Right hindlimb (tissue), 1 donor: ENCODE data around the gene CRLF2.
"Not testable (repeated sequence)": the region's sequence is repeated elsewhere in the genome, so short reads cannot be mapped to it uniquely, and the experiment has no call there.

Experiments used
- DNase-seq: peaks from one replicate; pipeline ENCODE4 v3.0.0-alpha.2; 2018

The CRLF2 gene

DNA sequence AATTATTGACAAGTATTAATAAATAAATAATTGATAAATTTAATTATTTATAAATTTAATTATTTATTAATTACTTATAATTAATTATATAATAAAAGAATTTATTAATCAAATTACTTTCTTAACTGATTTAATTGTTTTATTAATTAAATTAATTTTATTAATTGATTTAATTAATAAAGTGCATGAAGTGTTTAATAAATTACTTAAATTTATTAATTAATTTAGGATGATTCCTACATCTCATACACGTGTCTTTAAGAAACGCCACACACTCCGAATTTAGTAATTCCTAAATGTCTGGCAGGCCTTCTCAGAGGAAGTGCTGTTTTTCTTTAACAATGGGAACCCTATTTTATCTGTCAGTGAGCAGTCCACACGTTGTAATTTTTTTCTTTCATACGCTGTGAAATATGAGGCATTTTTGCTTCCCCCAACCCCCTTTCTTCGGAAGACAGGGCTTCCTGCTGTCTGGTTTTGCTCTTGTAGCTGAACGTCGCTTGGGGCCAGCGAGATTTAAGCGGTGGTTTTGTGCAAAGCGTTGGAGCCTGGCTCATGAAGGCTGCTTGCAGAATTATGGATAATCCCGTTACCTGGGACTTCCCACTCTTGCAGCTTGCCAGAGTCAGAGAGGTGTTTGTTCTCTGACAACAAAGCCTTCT is 46.8 kb downstream of the CRLF2 start:
- DNase-seq: peak; percentile 75

DNA sequence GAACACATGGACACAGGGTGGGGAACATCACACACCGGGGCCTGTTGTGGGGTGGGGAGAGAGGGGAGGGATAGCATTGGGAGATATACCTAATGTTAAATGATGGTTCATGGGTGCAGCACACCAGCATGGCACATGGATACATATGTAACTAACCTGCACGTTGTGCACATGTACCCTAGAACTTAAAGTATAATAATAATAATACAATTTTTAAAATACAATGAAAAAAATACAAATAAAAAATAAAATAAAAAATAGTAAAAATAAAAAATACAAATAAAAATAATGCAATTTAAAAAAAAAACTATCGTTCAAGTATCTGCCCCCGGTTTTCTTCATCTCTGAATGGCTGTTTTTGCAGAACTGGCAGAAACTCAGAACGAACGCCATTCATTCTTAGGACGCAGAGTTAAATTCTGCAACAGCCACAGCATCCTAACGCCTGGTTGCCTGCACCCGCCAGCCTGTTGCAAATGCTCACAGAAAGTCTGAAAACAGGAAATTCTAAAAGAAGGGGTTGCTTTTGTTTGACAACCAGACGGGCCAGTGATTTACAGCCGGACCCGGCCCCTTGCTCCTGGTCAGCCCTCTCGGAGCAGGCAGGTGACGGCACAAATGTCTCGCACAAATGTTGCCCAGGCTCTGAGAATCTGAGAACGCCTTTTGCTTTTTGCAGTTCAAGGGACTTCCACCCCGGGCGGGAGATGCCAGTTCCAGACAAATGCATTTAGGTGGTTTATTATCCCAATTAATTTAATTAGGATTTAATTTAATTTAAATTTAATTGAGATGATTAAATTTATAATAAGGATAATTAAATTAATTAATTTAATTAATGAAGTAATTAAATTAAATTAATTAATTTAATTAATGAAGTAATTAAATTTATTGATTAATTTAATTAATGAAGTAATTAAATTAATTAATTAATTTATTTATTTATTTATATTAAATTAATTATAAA is 47.8 kb downstream of the CRLF2 start:
- peak; percentile 77 for DNase-seq

DNA sequence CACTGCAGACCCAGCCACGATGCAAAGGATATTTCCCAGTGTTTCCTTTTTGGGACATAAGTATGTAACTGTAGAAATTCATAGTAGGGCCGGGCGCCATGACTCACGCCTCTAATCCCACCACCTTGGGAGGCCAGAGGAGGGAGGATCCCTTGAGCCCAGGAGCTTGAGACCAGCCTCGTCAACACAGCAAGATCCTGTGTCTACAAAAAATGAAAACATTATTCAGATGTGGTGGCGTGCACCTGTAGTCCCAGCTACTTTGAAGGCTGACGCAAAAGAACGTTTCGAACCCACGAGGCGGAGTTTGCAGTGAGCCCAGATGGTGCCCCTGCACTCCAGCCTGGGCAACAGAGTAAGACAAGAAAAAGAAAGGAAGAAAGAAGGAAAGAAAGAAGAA is 49.2 kb downstream of the CRLF2 start:
- no peak for DNase-seq

DNA sequence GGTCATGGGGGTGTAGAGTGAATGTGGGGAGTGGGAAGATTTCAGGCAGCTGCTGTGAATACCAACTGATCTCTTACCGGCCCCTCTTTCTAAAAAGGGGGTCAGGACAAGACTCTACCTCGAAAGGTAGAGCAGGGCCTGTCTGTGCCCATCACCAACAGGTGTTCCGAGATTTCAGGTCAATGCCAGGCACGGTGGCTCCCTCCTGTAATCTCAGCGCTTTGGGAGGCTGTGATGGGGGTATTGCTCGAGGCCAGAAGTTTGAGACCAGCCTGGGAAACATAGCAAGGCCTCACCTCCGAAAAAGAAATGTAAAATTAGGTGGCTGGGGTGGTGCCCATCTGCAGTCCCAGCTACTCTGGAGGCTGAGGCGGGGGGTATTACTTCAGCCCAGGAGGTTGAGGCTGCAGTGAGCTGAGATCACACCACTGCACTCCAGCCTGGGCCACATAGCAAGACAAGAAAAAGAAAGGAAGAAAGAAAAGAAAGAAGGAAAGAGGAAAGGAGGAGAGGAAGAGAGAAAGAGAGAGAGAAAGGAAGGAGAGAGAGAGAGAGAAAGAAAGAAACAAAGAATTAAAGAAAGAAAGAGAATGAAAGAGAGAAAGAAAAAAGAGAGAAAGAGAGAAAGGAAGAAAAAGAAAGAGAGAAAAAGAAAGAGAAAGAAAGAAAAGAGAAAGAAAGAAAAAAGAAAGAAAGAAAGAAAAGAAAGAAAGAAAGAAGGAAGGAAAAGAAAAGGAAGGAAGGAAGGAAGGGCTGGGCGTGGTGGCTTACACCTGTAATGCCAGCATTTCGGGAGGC is 50.1 kb downstream of the CRLF2 start:
- DNase-seq: no peak

DNA sequence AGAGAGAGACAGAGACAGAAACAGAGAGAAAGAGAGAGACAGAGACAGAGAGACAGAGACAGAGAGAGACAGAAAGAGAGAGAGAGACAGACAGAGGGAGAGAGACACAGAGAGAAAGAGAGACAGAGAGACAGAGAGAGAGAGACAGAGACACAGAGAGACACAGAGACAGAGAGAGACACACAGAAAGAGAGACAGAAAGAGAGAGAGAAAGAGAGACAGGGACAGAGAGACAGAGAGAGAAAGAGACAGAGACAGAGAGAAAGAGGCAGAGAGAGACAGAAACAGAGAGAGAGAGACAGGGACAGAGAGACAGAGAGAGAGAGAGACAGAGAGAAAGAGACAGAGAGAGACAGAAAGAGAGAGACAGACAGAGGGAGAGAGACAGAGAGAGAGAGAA is 52.9 kb downstream of the CRLF2 start:
- no peak for DNase-seq

DNA sequence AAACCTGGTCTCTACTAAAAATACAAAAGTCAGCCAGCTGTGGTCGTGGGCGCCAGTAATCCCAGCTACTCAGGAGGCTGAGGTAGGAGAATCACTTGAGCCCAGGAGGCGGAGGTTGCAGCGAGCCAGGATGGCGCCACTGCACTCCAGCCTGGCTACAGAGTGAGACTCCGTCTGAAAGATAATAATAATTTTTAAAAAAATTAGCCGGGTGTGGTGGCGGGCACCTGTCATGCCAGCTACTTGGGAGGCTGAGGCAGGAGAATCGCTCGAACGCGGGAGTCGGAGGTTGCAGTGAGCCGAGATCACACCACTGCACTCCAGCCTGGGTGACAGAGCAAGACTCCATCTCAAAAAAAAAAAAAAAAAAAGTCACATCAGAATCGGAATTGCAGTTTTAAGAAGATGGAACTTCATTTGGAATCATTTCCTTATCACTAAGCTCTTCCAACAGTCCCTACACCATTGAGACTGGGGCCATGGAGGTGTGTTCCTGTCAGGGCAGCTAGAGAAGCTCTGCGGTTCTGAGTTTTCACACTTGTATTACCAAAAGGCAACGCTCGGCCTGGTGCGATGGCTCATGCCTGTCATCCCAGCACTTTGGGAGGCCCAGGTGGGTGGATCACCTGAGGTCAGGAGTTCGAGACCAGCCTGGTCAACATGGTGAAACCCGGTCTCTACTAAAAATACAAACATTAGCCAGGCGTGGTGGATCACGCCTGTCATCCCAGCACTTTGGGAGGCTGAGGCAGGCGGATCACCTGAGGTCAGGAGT is 55.6 kb downstream of the CRLF2 start:
- DNase-seq: not testable (repeated sequence)

DNA sequence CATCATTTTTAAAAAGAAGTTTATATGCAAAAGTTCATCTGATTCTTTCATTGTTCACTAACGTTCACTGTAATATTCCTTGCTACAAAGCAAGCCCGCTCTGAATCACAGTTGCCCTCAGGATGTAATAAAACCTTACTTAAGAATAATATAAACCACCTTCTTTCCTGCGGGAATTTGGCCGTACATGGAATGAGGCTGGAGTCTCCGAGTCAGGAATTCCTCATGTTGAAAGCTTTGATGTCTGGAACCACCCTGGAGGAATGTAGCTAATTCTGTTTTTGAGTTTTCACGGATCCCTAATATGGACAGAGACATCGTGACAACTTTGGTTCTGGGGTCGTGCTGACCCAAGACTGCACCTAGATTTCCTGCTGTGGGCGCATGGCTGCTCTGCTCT is 58.5 kb downstream of the CRLF2 start:
- no peak for DNase-seq

DNA sequence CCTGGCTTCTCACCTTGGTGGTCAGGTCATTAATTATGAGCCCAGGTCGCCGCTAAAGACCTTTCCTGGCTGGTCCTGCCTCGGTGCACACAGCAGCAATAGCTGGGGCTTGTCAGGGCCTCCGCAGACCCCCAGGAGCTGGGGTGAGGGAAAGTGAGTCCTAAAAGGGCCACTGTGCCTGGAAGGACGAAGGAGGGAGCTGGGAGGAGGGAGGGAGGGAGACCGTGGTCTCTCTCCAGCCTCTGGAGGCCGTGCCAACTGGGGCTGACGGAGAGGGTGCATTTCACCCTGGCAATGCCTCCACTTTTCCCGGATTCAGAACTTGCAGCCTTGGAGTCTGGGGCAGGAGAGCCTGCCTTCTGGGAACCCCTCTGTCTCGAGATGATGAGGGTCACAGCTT is 60.4 kb downstream of the CRLF2 start:
- no peak for DNase-seq

DNA sequence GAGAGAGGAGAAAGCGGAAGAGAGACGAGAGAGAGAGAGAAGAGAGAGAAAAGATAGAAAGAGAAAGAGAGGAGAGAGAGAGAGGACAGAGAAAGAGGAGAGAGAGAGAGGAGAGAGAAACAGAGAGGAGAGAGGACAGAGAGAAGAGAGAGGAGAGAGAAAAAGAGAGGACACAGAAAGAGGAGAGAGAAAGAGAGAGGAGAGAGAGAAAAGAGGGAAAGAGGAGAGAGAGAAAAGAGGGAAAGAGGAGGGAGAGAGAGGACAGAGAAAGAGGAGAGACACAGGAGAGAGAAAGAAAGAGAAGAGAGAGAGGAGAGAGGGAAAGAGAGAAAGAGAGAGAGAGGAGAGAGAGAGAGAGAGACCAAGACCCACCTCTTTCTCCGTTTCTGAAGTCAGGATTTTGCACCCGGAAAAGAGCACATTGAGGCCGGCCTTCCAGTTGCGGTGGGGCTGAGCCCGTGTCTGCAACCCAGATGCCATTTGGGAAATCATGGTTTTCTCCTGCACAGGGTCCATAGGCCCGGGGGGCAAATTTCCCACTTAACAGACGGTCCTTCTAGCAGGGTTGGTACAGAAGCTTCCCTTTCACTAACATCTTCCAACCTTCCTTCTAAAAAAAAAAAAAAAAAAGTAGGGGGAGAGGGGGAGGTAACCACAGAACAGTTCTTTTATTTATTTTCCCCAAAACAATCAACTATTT is 60.9 kb downstream of the CRLF2 start:
- no peak for DNase-seq

DNA sequence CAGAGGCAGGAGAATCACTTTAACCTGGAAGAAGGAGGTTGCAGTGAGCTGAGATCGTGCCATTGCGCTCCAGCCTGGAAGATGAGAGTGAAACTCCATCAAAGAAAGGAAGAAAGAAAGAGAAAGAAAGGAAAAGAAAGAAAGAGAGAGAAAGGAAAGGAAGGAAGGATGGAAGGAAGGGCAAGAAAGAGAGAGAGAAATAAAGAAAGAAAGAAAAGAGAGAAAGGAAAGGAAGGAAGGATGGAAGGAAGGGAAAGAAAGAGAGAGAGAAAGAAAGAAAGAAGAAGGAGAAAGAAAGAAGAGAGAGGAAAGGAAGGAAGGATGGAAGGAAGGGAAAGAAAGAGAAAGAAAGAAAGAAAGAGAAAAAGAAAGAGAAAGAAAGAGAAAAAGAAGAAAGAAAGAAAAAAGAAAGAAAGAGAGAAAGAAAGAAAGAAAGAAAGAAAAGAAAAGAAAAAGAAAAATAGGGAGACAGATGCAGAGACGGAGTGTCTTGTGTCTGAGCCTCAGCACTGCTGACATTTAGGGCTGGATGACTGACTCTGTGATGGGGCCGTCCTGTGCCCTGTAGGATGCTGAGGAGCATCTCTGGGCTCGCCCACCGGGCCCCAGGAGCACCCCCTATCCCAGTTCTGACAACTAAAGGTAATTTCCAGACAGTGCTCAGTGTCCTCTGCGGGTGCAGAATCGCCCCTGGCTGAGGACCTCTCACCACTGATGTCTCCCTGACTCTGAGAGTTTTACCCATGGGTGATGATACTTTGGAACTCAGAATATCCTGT is 61.7 kb downstream of the CRLF2 start:
- DNase-seq: no peak

DNA sequence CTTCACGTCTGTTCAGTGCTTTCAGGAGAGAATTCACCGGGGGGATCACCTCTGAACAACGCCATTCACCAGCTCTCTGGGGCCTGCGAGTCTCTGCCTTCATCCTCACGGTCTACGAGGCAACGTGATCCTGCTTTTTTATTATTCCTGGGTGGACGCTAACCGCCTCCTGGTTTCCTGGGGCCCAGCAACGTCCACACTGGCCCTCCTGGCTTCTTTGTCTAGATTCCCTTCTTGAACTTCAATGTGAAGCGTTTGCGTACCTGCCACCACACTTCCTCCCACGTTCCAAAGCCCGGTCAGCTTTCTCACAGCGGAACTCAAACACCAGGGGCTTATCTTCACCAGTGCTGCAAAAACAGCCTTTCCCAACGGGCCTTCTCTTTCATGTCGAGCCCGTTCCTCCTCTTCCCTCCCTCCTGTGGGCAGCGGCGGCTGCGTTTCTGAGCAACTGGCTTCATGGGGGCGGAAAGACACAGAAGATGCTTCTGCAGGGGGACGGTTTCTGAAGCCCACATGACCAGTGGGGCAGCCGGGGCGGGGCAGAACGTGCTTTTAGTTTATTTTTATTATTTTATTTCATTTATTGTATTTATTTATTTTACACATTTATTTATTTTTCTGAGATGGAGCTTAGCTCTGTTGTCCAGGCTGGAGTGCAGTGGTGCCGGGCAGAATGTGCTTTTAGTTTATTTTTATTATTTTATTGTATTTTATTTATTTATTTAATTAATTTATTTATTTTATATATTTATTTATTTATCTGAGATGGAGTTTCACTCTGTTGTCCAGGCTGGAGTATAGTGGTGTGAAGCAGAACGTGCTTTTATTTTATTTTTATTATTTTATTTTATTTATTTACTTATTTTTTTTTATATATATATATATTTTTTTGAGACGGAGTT is 64.6 kb downstream of the CRLF2 start:
- DNase-seq: no peak

DNA sequence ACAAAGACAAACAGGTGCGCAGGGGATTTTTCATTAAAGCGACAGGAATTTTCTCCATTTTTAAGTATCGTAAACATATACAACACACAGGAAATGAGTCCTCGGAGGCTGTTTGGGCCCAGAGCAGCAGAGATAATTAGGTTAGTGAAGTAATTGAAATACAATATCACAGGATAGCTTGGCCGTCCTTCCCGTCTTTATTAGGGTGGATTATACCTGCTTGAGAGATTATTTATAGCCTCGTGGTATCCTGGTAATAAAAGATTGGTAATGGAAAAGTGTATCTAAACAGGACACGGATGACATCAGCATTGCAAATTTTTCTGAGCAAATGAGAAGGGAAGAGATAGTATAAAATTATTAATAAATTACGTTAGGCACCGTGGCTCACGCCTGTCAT is 68.2 kb downstream of the CRLF2 start:
- DNase-seq: no peak
